Osteocyte (in vitro differentiated cells): Measurements from ENCODE around the gene SLC6A11. TPM values are rescaled to one million over a fixed set of nuclear protein-coding genes. Genes with fewer than 3 reads are reported as not detected.

ENCODE experiments used
- DNase-seq: peaks from one replicate; pipeline ENCODE4 v3.0.0; 2021; ENCODE audit warnings: mixed read lengths; ENCODE audit not compliant: unreplicated experiment; ENCODE audit errors: extremely low spot score
- H3K27ac Mint-ChIP-seq: one replicate; pipeline ENCODE4 v1.8.0; 2021; ENCODE audit warnings: mild to moderate bottlenecking, mixed read lengths; ENCODE audit not compliant: unreplicated experiment
- H3K27me3 Mint-ChIP-seq: one replicate; pipeline ENCODE4 v1.8.0; 2021; ENCODE audit warnings: mixed read lengths; ENCODE audit not compliant: unreplicated experiment
- H3K36me3 Mint-ChIP-seq: one replicate; pipeline ENCODE4 v1.8.0; 2021; ENCODE audit warnings: mixed read lengths; ENCODE audit not compliant: unreplicated experiment
- H3K4me1 Mint-ChIP-seq: one replicate; pipeline ENCODE4 v1.8.0; 2021; ENCODE audit warnings: mixed read lengths; ENCODE audit not compliant: unreplicated experiment
- H3K4me3 Mint-ChIP-seq: one replicate; pipeline ENCODE4 v1.8.0; 2021; ENCODE audit warnings: mild to moderate bottlenecking, moderate library complexity, mixed read lengths; ENCODE audit not compliant: unreplicated experiment
- H3K9me3 Mint-ChIP-seq: one replicate; pipeline ENCODE4 v1.8.0; 2021; ENCODE audit warnings: mixed read lengths; ENCODE audit not compliant: unreplicated experiment
- CTCF ChIP-seq: fragments of 200-600 bp; sonication (generic); IDR thresholded peaks from 2 replicates; pipeline ENCODE4 v1.5.0; 2021; ENCODE audit warnings: antibody characterized with exemption, mild to moderate bottlenecking, moderate library complexity
- long read RNA-seq: library from polyadenylated mRNA; unstranded; transcript quantifications from one replicate; pipeline ENCODE4 v2.0.0, GENCODE V29; 2021
- total RNA-seq: library from RNA; stranded (reverse); gene quantifications from 2 replicates; pipeline ENCODE4 v1.2.1, GENCODE V29; 2021

The SLC6A11 gene
- total RNA-seq = not detected in 2 replicates
- long read RNA-seq = 0 reads

- no peak for TF ChIP-seq CTCF
- DNase-seq = no peak
- H3K27me3 Mint-ChIP-seq = peaks cover 54% of the 10 kb centered on the region
- H3K36me3 Mint-ChIP-seq = no peaks in the 10 kb centered on the region
- no peaks in the 10 kb centered on the region for H3K9me3 Mint-ChIP-seq
- no peak within 1 kb of the TSS for H3K4me3 Mint-ChIP-seq
- no peak within 1 kb of the TSS for H3K27ac Mint-ChIP-seq
- no peaks in the 10 kb centered on the region for H3K4me1 Mint-ChIP-seq
These were observed at the start of gene SLC6A11 for GRCh38 chr3:10816019-10816862. TSS of gene SLC6A11 (plus strand) at chr3:10816228. CDS start at chr3:10816266, 38 bp downstream.

- TF ChIP-seq CTCF = no peak
- peak; percentile 54 for DNase-seq
- Mint-ChIP-seq H3K27me3 (peaks cover 25% of the 10 kb centered on the region), H3K36me3 (no peaks in the 10 kb centered on the region), H3K9me3 (no peaks in the 10 kb centered on the region), H3K27ac (no peak overlapping the region), H3K4me3 (no peak overlapping the region), H3K4me1 (no peaks in the 10 kb centered on the region)
These were observed 47.2 kb upstream of the SLC6A11 start for GRCh38 chr3:10768708-10769394.

DNA sequence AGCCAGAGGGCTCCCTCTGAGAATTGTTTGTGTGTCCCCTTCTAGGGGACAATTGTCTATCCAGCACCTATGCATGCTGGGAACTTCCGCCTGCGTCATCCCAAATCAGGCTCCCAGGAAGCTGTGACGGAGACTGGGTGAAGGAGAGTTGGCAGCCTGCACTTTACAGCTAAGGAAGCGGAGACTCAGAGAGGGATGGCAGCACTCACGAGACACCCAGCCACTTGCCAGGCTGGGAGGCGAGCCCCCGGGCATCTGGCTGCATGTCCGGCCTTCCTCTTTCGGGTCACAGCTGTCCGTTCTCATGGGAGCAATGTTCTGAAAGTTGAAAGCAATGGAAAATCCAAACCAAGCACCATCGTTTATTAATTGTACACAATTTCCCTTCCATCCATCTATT lies 45.5 kb upstream of the SLC6A11 start:
- Mint-ChIP-seq H3K27me3 (peaks cover 27% of the 10 kb centered on the region), H3K27ac (no peak overlapping the region), H3K36me3 (no peaks in the 10 kb centered on the region), H3K4me3 (no peak overlapping the region), H3K4me1 (no peaks in the 10 kb centered on the region), H3K9me3 (no peaks in the 10 kb centered on the region)
- DNase-seq = peak; percentile 75
- TF ChIP-seq CTCF = no peak

DNA sequence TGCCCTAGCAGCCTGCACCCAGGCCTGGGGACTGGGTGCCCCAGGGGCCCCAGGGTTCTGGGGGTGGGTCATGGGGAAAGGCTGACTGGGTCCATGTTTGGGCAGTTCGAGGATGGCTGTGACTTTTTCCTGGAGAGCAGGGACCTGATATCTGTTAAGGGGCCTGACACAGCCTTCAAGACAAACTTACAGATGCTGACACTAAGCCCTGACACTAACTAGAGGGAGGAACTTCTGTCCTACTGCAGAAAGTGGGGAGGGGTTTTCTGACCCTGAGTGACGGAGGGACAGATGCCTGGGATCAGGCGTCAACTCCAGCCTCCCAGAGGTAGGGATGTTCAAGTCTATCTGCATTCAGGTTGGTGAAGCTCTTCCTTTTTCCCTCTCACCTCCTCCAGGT lies 45.0 kb upstream of the SLC6A11 start:
- peaks cover 26% of the 10 kb centered on the region for H3K27me3 Mint-ChIP-seq
- no peak for TF ChIP-seq CTCF
- no peaks in the 10 kb centered on the region for H3K9me3 Mint-ChIP-seq
- no peaks in the 10 kb centered on the region for H3K36me3 Mint-ChIP-seq
- H3K4me3 Mint-ChIP-seq = no peak overlapping the region
- DNase-seq = peak; percentile 62
- H3K27ac Mint-ChIP-seq = no peak overlapping the region
- H3K4me1 Mint-ChIP-seq = no peaks in the 10 kb centered on the region
